ENCODE data around the gene ZNF710. TPM values are rescaled to one million over a fixed set of nuclear protein-coding genes. Genes with fewer than 3 reads are reported as not detected.

Gene ZNF710
- total RNA-seq, 4 donors from 2014 or later, result 5.4 to 13.9 (median 7.0) TPM

GRCh38 chr15:90044916-90045371, 43.8 kb downstream of the ZNF710 start:
- no peak for DNase-seq (ENCODE audit: low spot score)
- no peak for ATAC-seq (ENCODE audit: low FRiP score)
- TF ChIP-seq CTCF (IDR thresholded peaks at IDR 0.05), result no peak

- no peak for TF ChIP-seq CTCF (IDR thresholded peaks at IDR 0.05)
- DNase-seq (ENCODE audit: low spot score), result no peak
- ATAC-seq (ENCODE audit: low FRiP score), result no peak
Observed at GRCh38 chr15:90046289-90046688, 45.2 kb downstream of the ZNF710 start.

- TF ChIP-seq CTCF (IDR thresholded peaks at IDR 0.05), result no peak
- ATAC-seq (ENCODE audit: low FRiP score) (no peak), DNase-seq (ENCODE audit: low spot score) (no peak)
Observed at GRCh38 chr15:90046911-90047392, 45.8 kb downstream of the ZNF710 start.

GRCh38 chr15:90047956-90048575, 46.9 kb downstream of the ZNF710 start:
- no peak for ATAC-seq (ENCODE audit: low FRiP score)
- DNase-seq (ENCODE audit: low spot score), result no peak
- TF ChIP-seq CTCF (IDR thresholded peaks at IDR 0.05), result no peak

- no peak for TF ChIP-seq CTCF (IDR thresholded peaks at IDR 0.05)
- no peak for ATAC-seq (ENCODE audit: low FRiP score)
Observed at GRCh38 chr15:90049030-90049429, 47.9 kb downstream of the ZNF710 start.

GRCh38 chr15:90049666-90050604, 48.8 kb downstream of the ZNF710 start:
- ATAC-seq (ENCODE audit: low FRiP score) (no peak), DNase-seq (ENCODE audit: low spot score) (no peak)
- no peak for TF ChIP-seq CTCF (IDR thresholded peaks at IDR 0.05)

More at GRCh38 chr15:90049030-90049429, 47.9 kb downstream of the ZNF710 start:
- DNase-seq (ENCODE audit: low spot score), result no peak

Data from omental fat pad (tissue), 4 donors.